ENCODE results near the gene GRAMD1B.

Gene GRAMD1B

GRCh38 chr11:123472236-123472935 lies 42.3 kb downstream of the GRAMD1B start:
- no peaks in the 10 kb centered on the region for H4K20me1 ChIP-seq (ENCODE audit: insufficient read depth, low read length, poor library complexity, severe bottlenecking)
- no peaks in the 10 kb centered on the region for H3K9me2 ChIP-seq (replicated peaks; ENCODE audit: low read depth, low read length)
- H3K79me2 ChIP-seq (ENCODE audit: insufficient read depth, low read length): peaks cover 17% of the 10 kb centered on the region; the same call in 1 of the 2 replicates

GRCh38 chr11:123473941-123474677 lies 44.0 kb downstream of the GRAMD1B start:
- Histone ChIP-seq H3F3A (ENCODE audit: low read depth) (no peaks in the 10 kb centered on the region), H3K9me3 (ENCODE audit: insufficient read depth, low read depth, low read length) (no peaks in the 10 kb centered on the region), H3K9me2 (replicated peaks; ENCODE audit: low read depth, low read length) (no peaks in the 10 kb centered on the region), H3K79me2 (ENCODE audit: insufficient read depth, low read length) (peaks cover 23% of the 10 kb centered on the region; the same call in 1 of the 2 replicates), H3K4me2 (ENCODE audit: low read depth, low read length, poor library complexity, severe bottlenecking) (no peak overlapping the region), H2AFZ (ENCODE audit: low read length) (no peak overlapping the region), H3K4me3 (ENCODE audit: low read length, poor library complexity, severe bottlenecking) (no peak overlapping the region), H3K9ac (ENCODE audit: low read depth, low read length, poor library complexity, severe bottlenecking) (no peak overlapping the region), H3K27me3 (ENCODE audit: insufficient read depth, low read length, poor library complexity, severe bottlenecking) (no peaks in the 10 kb centered on the region), H4K20me1 (ENCODE audit: insufficient read depth, low read length, poor library complexity, severe bottlenecking) (no peaks in the 10 kb centered on the region), H3K36me3 (ENCODE audit: insufficient read depth, low read length) (peaks cover 7% of the 10 kb centered on the region; the same call in 1 of the 2 replicates), H3K4me1 (ENCODE audit: insufficient read depth, low read length, poor library complexity, severe bottlenecking) (peaks cover 17% of the 10 kb centered on the region)
- TF ChIP-seq, protein P1, sequence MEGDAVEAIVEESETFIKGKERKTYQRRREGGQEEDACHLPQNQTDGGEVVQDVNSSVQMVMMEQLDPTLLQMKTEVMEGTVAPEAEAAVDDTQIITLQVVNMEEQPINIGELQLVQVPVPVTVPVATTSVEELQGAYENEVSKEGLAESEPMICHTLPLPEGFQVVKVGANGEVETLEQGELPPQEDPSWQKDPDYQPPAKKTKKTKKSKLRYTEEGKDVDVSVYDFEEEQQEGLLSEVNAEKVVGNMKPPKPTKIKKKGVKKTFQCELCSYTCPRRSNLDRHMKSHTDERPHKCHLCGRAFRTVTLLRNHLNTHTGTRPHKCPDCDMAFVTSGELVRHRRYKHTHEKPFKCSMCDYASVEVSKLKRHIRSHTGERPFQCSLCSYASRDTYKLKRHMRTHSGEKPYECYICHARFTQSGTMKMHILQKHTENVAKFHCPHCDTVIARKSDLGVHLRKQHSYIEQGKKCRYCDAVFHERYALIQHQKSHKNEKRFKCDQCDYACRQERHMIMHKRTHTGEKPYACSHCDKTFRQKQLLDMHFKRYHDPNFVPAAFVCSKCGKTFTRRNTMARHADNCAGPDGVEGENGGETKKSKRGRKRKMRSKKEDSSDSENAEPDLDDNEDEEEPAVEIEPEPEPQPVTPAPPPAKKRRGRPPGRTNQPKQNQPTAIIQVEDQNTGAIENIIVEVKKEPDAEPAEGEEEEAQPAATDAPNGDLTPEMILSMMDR (conservative IDR thresholded peaks at IDR 0.05; ENCODE audit: low read length): no peak
- no peak for TF ChIP-seq EZH2phosphoT487 (IDR thresholded peaks at IDR 0.05; ENCODE audit: borderline replicate concordance)

More at GRCh38 chr11:123472236-123472935, 42.3 kb downstream of the GRAMD1B start:
- Histone ChIP-seq H3F3A (ENCODE audit: low read depth) (no peaks in the 10 kb centered on the region), H3K4me2 (ENCODE audit: low read depth, low read length, poor library complexity, severe bottlenecking) (no peak overlapping the region), H3K4me3 (ENCODE audit: low read length, poor library complexity, severe bottlenecking) (no peak overlapping the region), H3K27me3 (ENCODE audit: insufficient read depth, low read length, poor library complexity, severe bottlenecking) (no peaks in the 10 kb centered on the region), H2AFZ (ENCODE audit: low read length) (no peak overlapping the region), H3K4me1 (ENCODE audit: insufficient read depth, low read length, poor library complexity, severe bottlenecking) (peaks cover 17% of the 10 kb centered on the region), H3K9ac (ENCODE audit: low read depth, low read length, poor library complexity, severe bottlenecking) (no peak overlapping the region), H3K36me3 (ENCODE audit: insufficient read depth, low read length) (peaks cover 3% of the 10 kb centered on the region; the same call in 1 of the 2 replicates), H3K9me3 (ENCODE audit: insufficient read depth, low read depth, low read length) (no peaks in the 10 kb centered on the region)
- TF ChIP-seq, protein P1 (conservative IDR thresholded peaks at IDR 0.05; ENCODE audit: low read length): no peak
- no peak for TF ChIP-seq EZH2phosphoT487 (IDR thresholded peaks at IDR 0.05; ENCODE audit: borderline replicate concordance)

DNA sequence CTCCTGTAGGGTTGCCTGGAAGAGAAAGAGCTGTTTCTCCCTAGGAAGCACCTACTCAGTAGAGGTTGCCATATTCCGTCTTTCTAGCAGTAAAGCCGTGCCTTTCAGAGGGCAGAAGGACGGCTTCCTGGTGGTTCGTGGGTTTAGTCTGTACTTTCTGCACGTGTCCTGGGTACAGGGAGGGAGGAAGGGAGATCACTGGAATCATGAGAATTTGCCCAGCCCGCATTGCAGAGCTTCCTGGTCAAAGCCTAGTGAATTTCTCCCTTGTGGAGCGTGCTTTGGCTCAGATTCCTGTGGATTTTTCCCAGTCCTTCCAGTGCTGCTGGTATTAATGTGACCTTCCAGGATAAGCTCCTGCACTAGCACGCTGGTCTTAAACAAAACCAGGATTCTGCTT lies 44.9 kb downstream of the GRAMD1B start:
- peaks cover 13% of the 10 kb centered on the region for H3K4me1 ChIP-seq (ENCODE audit: insufficient read depth, low read length, poor library complexity, severe bottlenecking)
- no peaks in the 10 kb centered on the region for H3K27me3 ChIP-seq (ENCODE audit: insufficient read depth, low read length, poor library complexity, severe bottlenecking)
- H3K9me2 ChIP-seq (replicated peaks; ENCODE audit: low read depth, low read length): no peaks in the 10 kb centered on the region
- no peak overlapping the region for H3K4me3 ChIP-seq (ENCODE audit: low read length, poor library complexity, severe bottlenecking)
- H3K9me3 ChIP-seq (ENCODE audit: insufficient read depth, low read depth, low read length): no peaks in the 10 kb centered on the region
- no peak overlapping the region for H3K9ac ChIP-seq (ENCODE audit: low read depth, low read length, poor library complexity, severe bottlenecking)
- no peaks in the 10 kb centered on the region for H4K20me1 ChIP-seq (ENCODE audit: insufficient read depth, low read length, poor library complexity, severe bottlenecking)
- TF ChIP-seq EZH2phosphoT487 (IDR thresholded peaks at IDR 0.05; ENCODE audit: borderline replicate concordance): no peak
- TF ChIP-seq, protein P1 (conservative IDR thresholded peaks at IDR 0.05; ENCODE audit: low read length): no peak
- no peak overlapping the region for H3K4me2 ChIP-seq (ENCODE audit: low read depth, low read length, poor library complexity, severe bottlenecking)
- peaks cover 8% of the 10 kb centered on the region; the same call in 1 of the 2 replicates for H3K36me3 ChIP-seq (ENCODE audit: insufficient read depth, low read length)
- peaks cover 26% of the 10 kb centered on the region; the same call in 1 of the 2 replicates for H3K79me2 ChIP-seq (ENCODE audit: insufficient read depth, low read length)
- no peaks in the 10 kb centered on the region for H3F3A ChIP-seq (ENCODE audit: low read depth)
- no peak overlapping the region for H2AFZ ChIP-seq (ENCODE audit: low read length)

All from Loucy (cell line).